B cell (primary cell): ENCODE measurements around the gene TMEM18. TPM values are rescaled to one million over a fixed set of nuclear protein-coding genes. Genes with fewer than 3 reads are reported as not detected.

Experiments
- ATAC-seq: fragments of 200-7000 bp; cut with Tn5 transposase; one replicate; pipeline ENCODE4 v1.10.0; 2021; ENCODE audit warnings: low read depth, mild to moderate bottlenecking, moderate number of reproducible peaks, moderate library complexity
- CTCF ChIA-PET: fragments of 350-600 bp; sonication (Branson Sonifier 250); formaldehyde crosslinking; loops from one replicate; lab custom pipeline; 2021; ENCODE audit warnings: antibody characterized with exemption, inconsistent platforms; lab: Charles Lee
- POLR2A ChIA-PET: fragments of 350-600 bp; sonication (Branson Sonifier 250); formaldehyde crosslinking; loops from one replicate; lab custom pipeline; 2021; ENCODE audit warnings: antibody characterized with exemption; lab: Charles Lee
- DNase-seq: peaks from one replicate; pipeline ENCODE4 v3.0.0; 2013
- H2AFZ ChIP-seq: 2 replicates; pipeline ENCODE4 v1.6.1; 2012; ENCODE audit warnings: mild to moderate bottlenecking, low read depth, low read length; ENCODE audit not compliant: insufficient read depth, poor library complexity, severe bottlenecking
- H3K27ac ChIP-seq, 2 donors: 1 replicate in 1 of 2; 2 replicates in 1 of 2; pipeline ENCODE4 v1.5.1; 2012 to 2013; ENCODE audit warnings: low read length in 2 of 2, mild to moderate bottlenecking in 2 of 2, moderate library complexity in 1 of 2
- H3K27me3 ChIP-seq, 4 experiments: fragments of 200-600 bp in 1 of 4; sonication (generic) in 1 of 4; replicated peaks in 1 of 4; 1 replicate in 2 of 4; 2 replicates in 2 of 4; pipeline versions ENCODE4 v1.6.1 to v1.7.0; 2013 to 2016; ENCODE audit warnings: low read length in 3 of 4, mild to moderate bottlenecking in 2 of 4, mixed read lengths in 1 of 4, moderate library complexity in 1 of 4; ENCODE audit not compliant: insufficient read depth in 4 of 4, control insufficient read depth in 3 of 4; ENCODE audit errors: control extremely low read depth in 1 of 4
- H3K36me3 ChIP-seq, 2 experiments: replicated peaks in 1 of 2; 1 replicate in 1 of 2; 2 replicates in 1 of 2; pipeline versions ENCODE4 v1.6.1 to v1.7.1; 2013; ENCODE audit warnings: low read length in 1 of 2; ENCODE audit not compliant: insufficient read depth in 2 of 2, control insufficient read depth in 1 of 2; ENCODE audit errors: control extremely low read depth in 1 of 2, extremely low read depth in 1 of 2
- H3K4me1 ChIP-seq, 2 donors: fragments of 200-600 bp in 1 of 2; sonication (generic) in 1 of 2; 1 replicate in 1 of 2; 2 replicates in 1 of 2; pipeline versions ENCODE4 v1.5.1 to v1.6.1; 2013 to 2017; ENCODE audit warnings: low read length in 2 of 2; ENCODE audit not compliant: control insufficient read depth in 2 of 2, insufficient read depth in 2 of 2
- H3K4me2 ChIP-seq: replicated peaks from 2 replicates; pipeline ENCODE3; 2012; ENCODE audit warnings: mild to moderate bottlenecking, low read depth, low read length; ENCODE audit not compliant: poor library complexity, severe bottlenecking
- H3K4me3 ChIP-seq, 5 experiments: fragments of 200-600 bp in 1 of 5; sonication (generic) in 1 of 5; 1 replicate in 3 of 5; 2 replicates in 2 of 5; pipeline versions ENCODE4 v1.5.1 to v1.7.0; 2011 to 2016; ENCODE audit warnings: low read length in 4 of 5, mild to moderate bottlenecking in 4 of 5, low read depth in 2 of 5, control low read depth in 1 of 5, moderate library complexity in 1 of 5; ENCODE audit not compliant: insufficient read depth in 1 of 5; ENCODE audit errors: control extremely low read depth in 1 of 5, extremely low read depth in 1 of 5
- H3K79me2 ChIP-seq: fragments of 200-600 bp; sonication (generic); one replicate; pipeline ENCODE4 v1.6.0; 2016; ENCODE audit warnings: low read length; ENCODE audit not compliant: control insufficient read depth, insufficient read depth
- H3K9ac ChIP-seq: fragments of 200-600 bp; sonication (generic); 2 replicates; pipeline ENCODE4 v1.6.1; 2017; ENCODE audit warnings: mild to moderate bottlenecking, low read length, moderate library complexity
- H3K9me3 ChIP-seq, 3 donors: one replicate each; pipeline versions ENCODE4 v1.6.1 to v1.7.1; 2013; ENCODE audit warnings: low read length in 2 of 3; ENCODE audit not compliant: control insufficient read depth in 2 of 3, insufficient read depth in 1 of 3; ENCODE audit errors: control extremely low read depth in 1 of 3
- H4K20me1 ChIP-seq: 2 replicates; pipeline ENCODE4 v1.6.0; 2012; ENCODE audit warnings: mild to moderate bottlenecking, low read length; ENCODE audit not compliant: insufficient read depth, control insufficient read depth, poor library complexity, severe bottlenecking
- H3K27ac Mint-ChIP-seq: one replicate; pipeline ENCODE4 v1.8.0; 2021; ENCODE audit warnings: mixed read lengths
- H3K27me3 Mint-ChIP-seq: one replicate; pipeline ENCODE4 v1.8.0; 2021; ENCODE audit warnings: mixed read lengths
- H3K4me1 Mint-ChIP-seq: one replicate; pipeline ENCODE4 v1.8.0; 2021; ENCODE audit warnings: mixed read lengths
- H3K4me3 Mint-ChIP-seq: one replicate; pipeline ENCODE4 v1.8.0; 2021; ENCODE audit warnings: mixed read lengths
- H3K9me3 Mint-ChIP-seq: one replicate; pipeline ENCODE4 v1.8.0; 2022; ENCODE audit warnings: mixed read lengths; ENCODE audit not compliant: insufficient read depth
- EZH2 ChIP-seq: IDR thresholded peaks from 2 replicates; pipeline ENCODE4 v1.6.1; 2012; ENCODE audit warnings: borderline replicate concordance, low read depth, mild to moderate bottlenecking, moderate library complexity, low read length; ENCODE audit not compliant: insufficient read depth, poor library complexity, severe bottlenecking
- WGBS: methylation state at CpG from one replicate; pipeline ENCODE4 v1.1.5; 2013; ENCODE audit warnings: missing lambda C conversion rate; ENCODE audit not compliant: insufficient coverage; 5-methylcytosine and 5-hydroxymethylcytosine counted together
- intact Hi-C: fragments of 100-400 bp; cut with micrococcal nuclease; formaldehyde crosslinking; loops from one replicate; pipeline ENCODE4 v1.10.0; 2022
- polyA plus RNA-seq: library from polyadenylated mRNA; depleted of rRNA; stranded (reverse); fragments of >200 nt; gene quantifications from 2 replicates; pipeline ENCODE4 v1.2.3, GENCODE V29; 2012
- total RNA-seq, 2 donors: library from RNA; stranded (reverse); fragments of 120-200 nt in 1 of 2; gene quantifications; 1 replicate in 1 of 2; 2 replicates in 1 of 2; pipeline versions ENCODE4 v1.2.3 to v1.2.4, GENCODE V29; 2013 to 2022
- TF ChIP-seq, protein P1 (sequence below): fragments of 200-600 bp; IDR thresholded peaks from one replicate; pipeline ENCODE4 v1.8.0; 2022; ENCODE audit warnings: antibody characterized with exemption, mild to moderate bottlenecking

TMEM18 gene
- total and polyA plus RNA-seq, 2 donors (not counting 1 experiment from before 2014, with no cell fraction given) = 14.4 to 38.5 TPM

- ChIA-PET POLR2A (no interaction called here), CTCF (no interaction called here)
- no peaks in the 10 kb centered on the region for H4K20me1 ChIP-seq
- no peak overlapping the region for H3K4me3 ChIP-seq
- WGBS = 0% methylated on average over 1 of the region's 5 CpGs
- H3K36me3 ChIP-seq = no peaks in the 10 kb centered on the region
- intact Hi-C loops = no loop called here
- peaks cover 0 to 7% of the 10 kb centered on the region in 2 donors for H3K4me1 ChIP-seq
- H2AFZ ChIP-seq = no peak overlapping the region
- no peak overlapping the region for H3K9ac ChIP-seq
- ATAC-seq = no peak
- H3K4me2 ChIP-seq = no peak overlapping the region
- H3K27ac ChIP-seq = no peak overlapping the region
- Mint-ChIP-seq H3K4me1 (peaks cover 4% of the 10 kb centered on the region), H3K27ac (no peak overlapping the region), H3K9me3 (no peaks in the 10 kb centered on the region), H3K27me3 (peaks cover 3% of the 10 kb centered on the region), H3K4me3 (no peak overlapping the region)
- DNase-seq = no peak
- no peaks in the 10 kb centered on the region for H3K9me3 ChIP-seq
- peaks cover 0 to 3% (median 0%) of the 10 kb centered on the region in 4 experiments for H3K27me3 ChIP-seq
- no peak for TF ChIP-seq EZH2
- TF ChIP-seq, protein P1, sequence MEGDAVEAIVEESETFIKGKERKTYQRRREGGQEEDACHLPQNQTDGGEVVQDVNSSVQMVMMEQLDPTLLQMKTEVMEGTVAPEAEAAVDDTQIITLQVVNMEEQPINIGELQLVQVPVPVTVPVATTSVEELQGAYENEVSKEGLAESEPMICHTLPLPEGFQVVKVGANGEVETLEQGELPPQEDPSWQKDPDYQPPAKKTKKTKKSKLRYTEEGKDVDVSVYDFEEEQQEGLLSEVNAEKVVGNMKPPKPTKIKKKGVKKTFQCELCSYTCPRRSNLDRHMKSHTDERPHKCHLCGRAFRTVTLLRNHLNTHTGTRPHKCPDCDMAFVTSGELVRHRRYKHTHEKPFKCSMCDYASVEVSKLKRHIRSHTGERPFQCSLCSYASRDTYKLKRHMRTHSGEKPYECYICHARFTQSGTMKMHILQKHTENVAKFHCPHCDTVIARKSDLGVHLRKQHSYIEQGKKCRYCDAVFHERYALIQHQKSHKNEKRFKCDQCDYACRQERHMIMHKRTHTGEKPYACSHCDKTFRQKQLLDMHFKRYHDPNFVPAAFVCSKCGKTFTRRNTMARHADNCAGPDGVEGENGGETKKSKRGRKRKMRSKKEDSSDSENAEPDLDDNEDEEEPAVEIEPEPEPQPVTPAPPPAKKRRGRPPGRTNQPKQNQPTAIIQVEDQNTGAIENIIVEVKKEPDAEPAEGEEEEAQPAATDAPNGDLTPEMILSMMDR = no peak
- no peaks in the 10 kb centered on the region for H3K79me2 ChIP-seq
Observed at GRCh38 chr2:656676-657075, 20.5 kb downstream of the TMEM18 start.

- ATAC-seq (no peak), DNase-seq (no peak)
- Histone ChIP-seq H3K27ac (no peak overlapping the region), H3K9me3 (no peaks in the 10 kb centered on the region), H3K4me3 (no peak overlapping the region), H3K4me2 (no peak overlapping the region), H3K27me3 (peaks cover 0 to 3% (median 0%) of the 10 kb centered on the region in 4 experiments), H4K20me1 (no peaks in the 10 kb centered on the region), H3K9ac (no peak overlapping the region), H3K79me2 (no peaks in the 10 kb centered on the region), H3K36me3 (no peaks in the 10 kb centered on the region), H2AFZ (no peak overlapping the region), H3K4me1 (no peaks in the 10 kb centered on the region)
- Mint-ChIP-seq H3K4me1 (no peaks in the 10 kb centered on the region), H3K27me3 (peaks cover 3% of the 10 kb centered on the region), H3K4me3 (no peak overlapping the region), H3K27ac (no peak overlapping the region), H3K9me3 (no peaks in the 10 kb centered on the region)
- ChIA-PET CTCF (interaction anchor here (1.1 kb wide), 1 partner anchor 19 kb away, joined by 3 read pairs; no protein-coding TSS in a partner anchor), POLR2A (no interaction called here)
- intact Hi-C loops = no loop called here
- no peak for TF ChIP-seq EZH2
- TF ChIP-seq, protein P1 = no peak
Observed at GRCh38 chr2:655626-656025, 21.6 kb downstream of the TMEM18 start.
